ENCODE measurements around the gene ACO2. TPM values are rescaled to one million over a fixed set of nuclear protein-coding genes. Genes with fewer than 3 reads are reported as not detected.

ACO2 gene
- total RNA-seq, 1 donor from 2014 or later = 78.6 TPM

DNA sequence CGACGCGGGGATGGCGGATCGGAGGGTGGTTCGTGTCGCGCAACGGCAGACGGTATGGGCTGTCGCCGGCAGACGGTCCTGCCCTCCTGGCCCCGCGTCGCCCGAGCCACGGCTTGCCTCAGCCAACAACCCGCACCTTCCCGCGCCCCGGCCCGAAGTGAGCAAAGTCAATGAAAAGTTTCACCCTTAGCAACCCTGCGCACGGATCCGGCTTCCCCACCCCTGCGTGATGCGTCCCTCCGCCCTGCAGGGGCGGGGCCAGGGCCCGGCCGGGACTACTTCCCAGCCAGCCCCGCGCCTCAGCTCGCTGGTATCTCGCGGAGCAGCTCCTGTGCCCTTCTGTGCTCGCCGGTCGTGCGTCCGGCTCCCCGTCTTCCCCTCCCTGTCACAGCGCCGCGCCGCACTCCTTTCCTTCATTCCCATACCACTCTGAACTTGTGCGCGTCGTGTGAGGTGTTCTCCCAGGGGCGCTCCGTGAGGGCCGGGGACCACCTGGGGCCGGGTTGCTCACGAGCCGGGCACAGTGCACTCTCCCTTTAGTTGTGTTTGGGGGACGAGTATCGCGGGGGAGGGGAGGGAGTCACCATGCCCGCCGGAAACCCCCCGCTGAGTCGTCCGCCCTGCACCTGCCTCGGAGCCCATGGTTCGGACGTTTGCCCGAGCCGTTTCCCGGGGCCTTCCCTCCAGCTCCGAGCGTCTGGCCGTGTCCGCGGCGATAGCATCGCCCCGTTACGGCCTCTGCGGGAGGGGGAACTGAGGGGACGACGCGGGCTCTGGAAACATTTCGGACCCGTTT, 22.1 kb upstream of the ACO2 start, which contains the start of gene TOB2:
TOB2 (minus strand) TSS at position 163 of the 796 bp plus-strand sequence. CDS start 9,456 bp downstream, outside the sequence.
- Histone ChIP-seq H3K27me3 (no peaks in the 10 kb centered on the region), H3K4me3 (peak within 1 kb of the TSS; percentile 91 to 95), H3K36me3 (no peaks in the 10 kb centered on the region), H3K4me1 (peaks cover 22% of the 10 kb centered on the region), H3K9me3 (no peaks in the 10 kb centered on the region), H3K27ac (peak within 1 kb of the TSS; percentile 99)
- TF ChIP-seq POLR2AphosphoS5 (IDR thresholded peaks at IDR 0.05; ENCODE audit: insufficient read depth in 1 of 2, low read depth in 1 of 2) (peak; percentile 98 to 100), POLR2A (IDR thresholded peaks at IDR 0.05) (peak; percentile 52 to 99)
- TF ChIP-seq, protein P1, sequence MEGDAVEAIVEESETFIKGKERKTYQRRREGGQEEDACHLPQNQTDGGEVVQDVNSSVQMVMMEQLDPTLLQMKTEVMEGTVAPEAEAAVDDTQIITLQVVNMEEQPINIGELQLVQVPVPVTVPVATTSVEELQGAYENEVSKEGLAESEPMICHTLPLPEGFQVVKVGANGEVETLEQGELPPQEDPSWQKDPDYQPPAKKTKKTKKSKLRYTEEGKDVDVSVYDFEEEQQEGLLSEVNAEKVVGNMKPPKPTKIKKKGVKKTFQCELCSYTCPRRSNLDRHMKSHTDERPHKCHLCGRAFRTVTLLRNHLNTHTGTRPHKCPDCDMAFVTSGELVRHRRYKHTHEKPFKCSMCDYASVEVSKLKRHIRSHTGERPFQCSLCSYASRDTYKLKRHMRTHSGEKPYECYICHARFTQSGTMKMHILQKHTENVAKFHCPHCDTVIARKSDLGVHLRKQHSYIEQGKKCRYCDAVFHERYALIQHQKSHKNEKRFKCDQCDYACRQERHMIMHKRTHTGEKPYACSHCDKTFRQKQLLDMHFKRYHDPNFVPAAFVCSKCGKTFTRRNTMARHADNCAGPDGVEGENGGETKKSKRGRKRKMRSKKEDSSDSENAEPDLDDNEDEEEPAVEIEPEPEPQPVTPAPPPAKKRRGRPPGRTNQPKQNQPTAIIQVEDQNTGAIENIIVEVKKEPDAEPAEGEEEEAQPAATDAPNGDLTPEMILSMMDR (IDR thresholded peaks at IDR 0.05) = no peak
- peak in 1 of 2 donors; percentile 96 for DNase-seq (ENCODE audit: extremely low spot score in 2 of 2)
- intact Hi-C loops (cut with DNase I) = no loop called here

DNA sequence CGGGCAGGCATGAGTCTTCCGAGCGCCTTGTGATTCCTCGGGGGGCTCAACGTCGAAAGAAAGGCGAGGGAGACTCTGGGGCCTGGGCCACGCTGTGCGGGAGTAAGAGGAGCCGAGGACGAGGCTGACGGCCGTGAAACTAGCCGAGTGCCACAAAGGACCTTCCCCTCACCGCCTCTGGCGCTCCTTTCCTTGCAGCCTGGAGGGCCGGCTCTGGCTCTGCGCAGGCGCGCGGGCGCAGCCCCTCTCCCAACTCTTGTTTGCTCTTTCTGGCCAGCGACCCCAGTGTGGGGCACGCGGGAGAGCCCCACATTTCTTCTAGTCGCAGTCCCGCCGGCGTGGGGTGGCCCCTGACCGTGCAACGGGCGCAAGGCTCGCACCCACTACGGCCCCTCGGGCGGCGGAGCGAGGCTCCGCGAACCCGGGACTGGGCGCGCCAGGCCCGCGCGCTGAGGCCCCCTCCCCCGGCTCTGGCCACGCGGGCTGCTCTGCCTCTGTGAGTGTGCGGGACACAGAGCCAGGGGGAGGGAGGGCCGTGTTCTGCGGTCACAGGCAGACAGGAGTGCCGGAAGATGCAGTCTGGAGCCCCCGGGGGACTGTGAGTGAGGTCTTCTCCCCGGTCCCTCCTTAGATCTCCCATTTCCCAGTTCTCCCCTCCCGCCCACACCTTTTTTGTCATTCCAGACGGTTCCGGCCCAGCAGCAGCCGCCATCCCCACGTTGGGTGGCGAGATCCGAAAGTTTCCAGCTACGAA, 21.3 kb upstream of the ACO2 start:
- H3K4me3 ChIP-seq = peak overlapping the region; percentile 91 to 95
- no peaks in the 10 kb centered on the region for H3K9me3 ChIP-seq
- no peaks in the 10 kb centered on the region for H3K36me3 ChIP-seq
- intact Hi-C loops (cut with DNase I) = no loop called here
- DNase-seq (ENCODE audit: extremely low spot score in 2 of 2) = no peak
- no peaks in the 10 kb centered on the region for H3K27me3 ChIP-seq
- TF ChIP-seq, protein P1 (IDR thresholded peaks at IDR 0.05) = no peak
- no peak for TF ChIP-seq POLR2AphosphoS5 (IDR thresholded peaks at IDR 0.05; ENCODE audit: insufficient read depth in 1 of 2, low read depth in 1 of 2)
- no peak for TF ChIP-seq POLR2A (IDR thresholded peaks at IDR 0.05)
- H3K4me1 ChIP-seq = peaks cover 14% of the 10 kb centered on the region
- H3K27ac ChIP-seq = peak overlapping the region; percentile 99

DNA sequence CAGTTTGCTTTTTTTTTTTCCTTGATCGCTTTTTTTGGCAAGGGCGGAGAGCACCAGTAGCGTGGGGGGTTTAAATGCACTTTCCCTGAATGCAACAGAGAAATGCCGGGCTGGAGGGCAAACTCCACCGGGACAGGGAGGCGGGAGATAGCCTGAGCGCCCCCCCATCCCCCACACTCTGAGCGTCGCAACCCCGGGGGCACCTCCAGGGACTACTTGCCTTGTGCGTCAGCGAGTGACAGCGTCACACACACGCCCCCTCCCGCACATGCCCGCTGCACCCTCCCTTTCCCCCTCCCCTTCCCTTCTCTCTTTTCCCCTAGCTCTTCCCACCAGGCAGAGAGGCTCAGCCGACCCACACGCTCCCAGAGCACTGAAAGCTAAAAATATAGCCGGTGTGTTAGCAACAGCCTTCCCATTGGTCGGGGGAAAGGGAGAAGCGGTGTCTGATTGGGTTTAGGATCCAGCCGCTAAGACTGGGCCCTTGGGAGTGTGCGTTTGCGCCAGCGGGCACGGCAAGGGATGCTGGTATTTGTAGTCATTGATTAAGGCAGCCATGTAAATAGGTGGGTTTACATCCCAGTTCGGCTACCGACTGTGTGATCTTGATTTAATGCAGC, 20.6 kb upstream of the ACO2 start:
- DNase-seq (ENCODE audit: extremely low spot score in 2 of 2) = peak in 1 of 2 donors; percentile 100
- intact Hi-C loops (cut with DNase I) = no loop called here
- H3K4me1 ChIP-seq = peaks cover 7% of the 10 kb centered on the region
- no peaks in the 10 kb centered on the region for H3K36me3 ChIP-seq
- peak; percentile 97 to 98 for TF ChIP-seq POLR2AphosphoS5 (IDR thresholded peaks at IDR 0.05; ENCODE audit: insufficient read depth in 1 of 2, low read depth in 1 of 2)
- TF ChIP-seq POLR2A (IDR thresholded peaks at IDR 0.05) = peak; percentile 13 to 96
- TF ChIP-seq, protein P1 (IDR thresholded peaks at IDR 0.05) = no peak
- peak overlapping the region; percentile 99 for H3K27ac ChIP-seq
- peak overlapping the region; percentile 91 to 95 for H3K4me3 ChIP-seq
- no peaks in the 10 kb centered on the region for H3K9me3 ChIP-seq
- no peaks in the 10 kb centered on the region for H3K27me3 ChIP-seq

DNA sequence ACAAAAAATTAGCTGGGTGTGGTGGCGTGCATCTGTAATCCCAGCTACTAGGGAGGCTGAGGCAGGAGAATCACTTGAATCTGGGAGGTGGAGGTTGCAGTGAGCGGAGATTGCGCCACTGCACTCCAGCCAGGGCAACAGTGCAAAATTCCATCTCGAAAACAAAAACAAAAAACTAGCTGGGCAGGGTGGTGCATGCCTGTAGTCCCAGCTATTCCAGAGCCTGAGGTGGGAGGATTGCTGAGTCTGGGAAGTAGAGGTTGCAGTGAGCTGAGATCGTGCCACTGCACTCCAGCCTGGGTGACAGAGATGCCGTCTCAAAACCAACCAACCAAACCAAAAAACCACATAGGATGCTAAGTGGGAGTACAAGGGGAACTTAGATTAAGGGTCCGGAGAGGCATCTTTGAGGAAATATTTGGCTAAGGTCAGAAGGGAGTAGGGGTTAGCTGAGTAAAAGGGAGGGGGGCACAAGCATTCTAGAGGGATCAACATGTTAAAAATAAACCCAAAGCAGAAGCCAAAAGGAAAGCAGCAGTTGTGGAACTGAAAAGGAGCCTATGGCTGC, 10.7 kb upstream of the ACO2 start:
- Histone ChIP-seq H3K27me3 (no peaks in the 10 kb centered on the region), H3K9me3 (no peaks in the 10 kb centered on the region), H3K4me1 (no peaks in the 10 kb centered on the region), H3K27ac (no peak overlapping the region), H3K36me3 (peaks cover 0 to 42% of the 10 kb centered on the region in 2 donors), H3K4me3 (no peak overlapping the region)
- intact Hi-C loops (cut with DNase I) = no loop called here
- TF ChIP-seq POLR2A (IDR thresholded peaks at IDR 0.05) (no peak), POLR2AphosphoS5 (IDR thresholded peaks at IDR 0.05; ENCODE audit: insufficient read depth in 1 of 2, low read depth in 1 of 2) (no peak)
- TF ChIP-seq, protein P1 (IDR thresholded peaks at IDR 0.05) = no peak
- DNase-seq (ENCODE audit: extremely low spot score in 2 of 2) = no peak
